Kidney (tissue), 14 donors: ENCODE measurements around the gene NPHP4. TPM values are rescaled to one million over a fixed set of nuclear protein-coding genes. Genes with fewer than 3 reads are reported as not detected.

Experiments
- DNase-seq, 5 donors: peaks; one replicate each; pipeline ENCODE4 v3.0.0-alpha.2; 2013 to 2020
- FAIRE-seq: peaks from 2 replicates; lab custom pipeline; 2012; peaks lifted over from hg19 to GRCh38; lab: Jason Lieb, UNC
- H3K27ac ChIP-seq, 2 donors: one replicate each; pipeline ENCODE4 v1.7.0; 2013; ENCODE audit warnings: low read depth in 2 of 2, low read length in 2 of 2, inconsistent platforms in 1 of 2
- H3K27me3 ChIP-seq: one replicate; pipeline ENCODE4 v1.7.1; 2013; ENCODE audit warnings: low read length, inconsistent platforms; ENCODE audit not compliant: control insufficient read depth, insufficient read depth
- H3K36me3 ChIP-seq, 3 donors: one replicate each; pipeline versions ENCODE4 v1.7.0 to v1.7.1; 2013; ENCODE audit warnings: low read length in 3 of 3, control low read depth in 1 of 3, inconsistent platforms in 1 of 3; ENCODE audit not compliant: insufficient read depth in 3 of 3, control insufficient read depth in 2 of 3
- H3K4me1 ChIP-seq, 3 donors: one replicate each; pipeline versions ENCODE4 v1.7.0 to v1.7.1; 2013; ENCODE audit warnings: low read length in 3 of 3, inconsistent platforms in 1 of 3, low read depth in 1 of 3; ENCODE audit not compliant: control insufficient read depth in 2 of 3, insufficient read depth in 2 of 3
- H3K4me3 ChIP-seq, 3 donors: one replicate each; pipeline versions ENCODE4 v1.7.0 to v1.8.1; 2013; ENCODE audit warnings: low read length in 3 of 3, control low read depth in 1 of 3, inconsistent platforms in 1 of 3
- H3K9ac ChIP-seq, 3 donors: one replicate each; pipeline versions ENCODE4 v1.7.0 to v1.7.1; 2013; ENCODE audit warnings: low read length in 3 of 3, control low read depth in 1 of 3, inconsistent platforms in 1 of 3
- H3K9me3 ChIP-seq, 3 donors: one replicate each; pipeline versions ENCODE4 v1.7.0 to v1.7.1; 2013; ENCODE audit warnings: low read length in 3 of 3, control low read depth in 1 of 3, inconsistent platforms in 1 of 3; ENCODE audit not compliant: control insufficient read depth in 2 of 3, insufficient read depth in 1 of 3
- intact Hi-C: fragments of 100-400 bp; cut with DNase I; formaldehyde crosslinking; loops from one replicate; pipeline ENCODE4 v1.11.1; 2022
- polyA plus RNA-seq: library from polyadenylated mRNA; stranded (reverse); fragments of 350-450 nt; fragmentation: Illumina TruSeq; extraction: RNeasy Lipid Tissue Mini Kit (QIAGEN cat#74804); gene quantifications from one replicate; pipeline ENCODE4 v1.2.3, GENCODE V29; 2014; ENCODE audit warnings: low read depth, low replicate concordance; ENCODE audit not compliant: insufficient read depth
- total RNA-seq: library from RNA; stranded (reverse); fragmentation: NEBNext Ultra II Directional; extraction: Animal tissue kit (Norgen Biotek cat#: 25700); gene quantifications from one replicate; pipeline ENCODE4 v1.2.1, GENCODE V29; 2021
- TF ChIP-seq, protein P1 (sequence below): IDR thresholded peaks from 3 replicates; pipeline ENCODE4 v1.5.1; 2012; ENCODE audit warnings: mild to moderate bottlenecking, moderate library complexity, borderline replicate concordance; ENCODE audit not compliant: insufficient read depth; ENCODE audit errors: extremely low read depth
- donor health status: control.
- donor health status: control.
- donor health status: control.
- donor health status: control.
- donor health status: control.
- donor health status: DM: yes; HTN: yes; CAD: no.
- donor health status: Normal renal cell carcinoma (clear cell type).

The NPHP4 gene
- total and polyA plus RNA-seq, 2 donors from 2014 or later: 2.9 to 16.1 TPM

DNA sequence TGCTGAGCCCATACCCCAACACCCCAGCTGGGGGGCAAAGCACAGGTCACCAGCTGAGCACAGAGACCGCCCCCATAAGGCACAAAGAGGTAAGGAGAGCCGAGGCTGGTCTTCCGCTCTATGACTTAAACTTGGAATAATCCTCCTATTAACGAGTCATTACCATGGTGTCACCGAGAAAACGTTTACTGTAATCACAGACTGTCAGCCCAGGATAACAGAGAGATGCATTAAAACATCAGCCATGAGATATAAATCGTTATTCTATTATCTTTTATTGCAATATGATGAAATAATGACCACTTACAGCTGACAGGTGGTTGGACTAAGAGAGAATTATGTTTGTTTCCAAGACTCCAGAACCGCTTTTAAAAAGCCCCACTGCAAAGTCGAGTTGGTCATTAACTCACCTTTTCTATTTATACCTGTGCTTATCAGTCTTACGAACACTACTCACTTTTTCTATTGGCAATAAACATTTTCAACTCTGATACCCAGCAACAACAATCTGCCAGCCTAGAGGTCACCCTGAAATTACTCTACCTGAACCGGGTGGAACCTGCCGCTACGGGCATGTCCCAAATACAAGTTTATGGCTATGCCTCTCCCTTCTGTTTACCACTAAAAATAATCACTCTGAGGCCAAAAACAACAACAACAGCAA is 21.5 kb downstream of the NPHP4 start:
- TF ChIP-seq, protein P1, sequence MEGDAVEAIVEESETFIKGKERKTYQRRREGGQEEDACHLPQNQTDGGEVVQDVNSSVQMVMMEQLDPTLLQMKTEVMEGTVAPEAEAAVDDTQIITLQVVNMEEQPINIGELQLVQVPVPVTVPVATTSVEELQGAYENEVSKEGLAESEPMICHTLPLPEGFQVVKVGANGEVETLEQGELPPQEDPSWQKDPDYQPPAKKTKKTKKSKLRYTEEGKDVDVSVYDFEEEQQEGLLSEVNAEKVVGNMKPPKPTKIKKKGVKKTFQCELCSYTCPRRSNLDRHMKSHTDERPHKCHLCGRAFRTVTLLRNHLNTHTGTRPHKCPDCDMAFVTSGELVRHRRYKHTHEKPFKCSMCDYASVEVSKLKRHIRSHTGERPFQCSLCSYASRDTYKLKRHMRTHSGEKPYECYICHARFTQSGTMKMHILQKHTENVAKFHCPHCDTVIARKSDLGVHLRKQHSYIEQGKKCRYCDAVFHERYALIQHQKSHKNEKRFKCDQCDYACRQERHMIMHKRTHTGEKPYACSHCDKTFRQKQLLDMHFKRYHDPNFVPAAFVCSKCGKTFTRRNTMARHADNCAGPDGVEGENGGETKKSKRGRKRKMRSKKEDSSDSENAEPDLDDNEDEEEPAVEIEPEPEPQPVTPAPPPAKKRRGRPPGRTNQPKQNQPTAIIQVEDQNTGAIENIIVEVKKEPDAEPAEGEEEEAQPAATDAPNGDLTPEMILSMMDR: no peak
- FAIRE-seq (peak; percentile 19), DNase-seq (peak in 1 of 5 donors; percentile 1)
- H3K9me3 ChIP-seq: no peaks in the 10 kb centered on the region
- H3K27me3 ChIP-seq: no peaks in the 10 kb centered on the region
- peaks cover 0 to 8% (median 7%) of the 10 kb centered on the region in 3 donors for H3K36me3 ChIP-seq
- peaks cover 0 to 3% (median 2%) of the 10 kb centered on the region in 3 donors for H3K4me1 ChIP-seq
- H3K27ac ChIP-seq: peak overlapping the region; percentile 72 to 77
- H3K9ac ChIP-seq: no peak overlapping the region
- intact Hi-C loops: no loop called here
- H3K4me3 ChIP-seq: no peak overlapping the region

DNA sequence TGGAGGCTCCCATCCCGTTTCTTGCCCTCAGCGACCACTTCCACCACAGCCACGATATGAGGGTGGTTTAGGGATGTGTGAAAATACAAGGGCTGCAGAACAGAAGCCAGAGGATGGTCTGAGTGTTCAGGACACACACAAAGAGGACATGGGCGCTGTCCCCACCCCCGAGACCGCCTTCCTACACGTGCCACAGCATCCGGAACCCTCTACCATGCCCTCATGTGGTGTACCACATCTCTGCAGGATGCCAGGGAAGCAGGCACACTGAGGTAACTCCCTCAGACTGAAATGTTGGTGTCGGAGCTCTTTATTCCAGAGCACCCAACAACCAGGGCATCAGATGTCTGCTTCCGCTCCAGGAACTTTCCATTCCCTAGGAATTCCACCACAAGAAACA is 23.1 kb downstream of the NPHP4 start:
- H3K27ac ChIP-seq: no peak overlapping the region
- TF ChIP-seq, protein P1: no peak

DNA sequence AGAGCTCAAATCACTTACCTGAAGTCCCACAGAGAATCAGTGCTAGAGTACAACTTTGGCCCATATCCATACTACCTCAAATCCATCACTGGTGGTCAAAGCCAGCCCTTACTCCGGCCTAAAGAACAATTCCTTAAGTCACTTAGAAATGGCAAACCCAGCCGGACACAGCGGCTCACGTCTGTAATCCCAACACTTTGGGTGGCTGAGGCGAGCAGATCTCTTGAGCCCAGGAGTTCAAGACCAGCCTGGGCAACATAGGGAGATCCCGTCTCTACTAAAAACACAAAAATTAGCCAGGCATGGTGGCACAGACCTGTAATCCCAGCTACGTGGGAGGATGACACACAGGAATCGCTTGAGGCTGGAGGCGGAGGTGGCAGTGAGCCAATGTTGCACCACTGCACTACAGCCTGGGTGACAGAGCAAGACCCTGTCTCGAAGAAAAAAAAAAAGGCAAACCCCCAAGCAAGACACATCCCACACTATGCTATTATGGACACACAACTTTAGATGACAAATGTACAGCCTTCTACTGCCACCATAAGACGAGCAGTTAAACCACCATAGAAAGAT is 24.0 kb downstream of the NPHP4 start:
- Histone ChIP-seq H3K4me1 (peaks cover 0 to 3% (median 2%) of the 10 kb centered on the region in 3 donors), H3K27ac (no peak overlapping the region), H3K36me3 (peaks cover 0 to 8% (median 7%) of the 10 kb centered on the region in 3 donors), H3K9ac (no peak overlapping the region), H3K27me3 (no peaks in the 10 kb centered on the region), H3K9me3 (no peaks in the 10 kb centered on the region), H3K4me3 (no peak overlapping the region)
- DNase-seq: peak in 1 of 5 donors; percentile 12
- TF ChIP-seq, protein P1: no peak
- FAIRE-seq: no peak
- intact Hi-C loops: no loop called here

More for the DNA sequence above, 23.1 kb downstream of the NPHP4 start:
- Histone ChIP-seq H3K27me3 (no peaks in the 10 kb centered on the region), H3K4me1 (peaks cover 0 to 3% (median 2%) of the 10 kb centered on the region in 3 donors), H3K9me3 (no peaks in the 10 kb centered on the region), H3K9ac (no peak overlapping the region), H3K36me3 (peaks cover 0 to 8% (median 7%) of the 10 kb centered on the region in 3 donors), H3K4me3 (no peak overlapping the region)
- FAIRE-seq (no peak), DNase-seq (no peak)
- intact Hi-C loops: no loop called here
